Parathyroid adenoma (tissue), 2 donors: ENCODE measurements around the gene RAB4B.
"Not testable (repeated sequence)": the region's sequence is repeated elsewhere in the genome, so short reads cannot be mapped to it uniquely, and the experiment has no call there.

Source experiments
- H2AFZ ChIP-seq: fragments of 300-600 bp; sonication (generic); one replicate; pipeline ENCODE4 v1.7.0; 2017; ENCODE audit warnings: antibody characterized with exemption, mild to moderate bottlenecking
- H3K27ac ChIP-seq: fragments of 300-600 bp; sonication (generic); one replicate; pipeline ENCODE4 v1.7.0; 2017
- H3K27me3 ChIP-seq: fragments of 300-600 bp; sonication (generic); one replicate; pipeline ENCODE4 v1.7.0; 2017; ENCODE audit warnings: low read length; ENCODE audit not compliant: control insufficient read depth, insufficient read depth
- H3K36me3 ChIP-seq: fragments of 300-600 bp; sonication (generic); one replicate; pipeline ENCODE4 v1.7.0; 2017; ENCODE audit warnings: low read length; ENCODE audit not compliant: control insufficient read depth, insufficient read depth
- H3K4me1 ChIP-seq: fragments of 300-600 bp; sonication (generic); one replicate; pipeline ENCODE4 v1.7.0; 2017; ENCODE audit warnings: control low read depth
- H3K4me2 ChIP-seq: fragments of 300-600 bp; sonication (generic); one replicate; pipeline ENCODE4 v1.7.0; 2017; ENCODE audit warnings: low read length
- H3K4me3 ChIP-seq: fragments of 300-600 bp; sonication (generic); one replicate; pipeline ENCODE4 v1.7.0; 2017; ENCODE audit warnings: low read depth, low read length
- H3K79me2 ChIP-seq: fragments of 300-600 bp; sonication (generic); one replicate; pipeline ENCODE4 v1.7.0; 2017; ENCODE audit warnings: control low read depth
- H3K9ac ChIP-seq: fragments of 300-600 bp; sonication (generic); one replicate; pipeline ENCODE4 v1.7.0; 2017; ENCODE audit warnings: mild to moderate bottlenecking
- H3K9me3 ChIP-seq: fragments of 300-600 bp; sonication (generic); one replicate; pipeline ENCODE4 v1.7.0; 2017; ENCODE audit warnings: low read length; ENCODE audit not compliant: control insufficient read depth
- CTCF ChIP-seq: fragments of 300-600 bp; sonication (generic); IDR thresholded peaks from one replicate; pipeline ENCODE4 v1.7.0; 2017; ENCODE audit warnings: antibody characterized with exemption, mild to moderate bottlenecking
- donor health status: primary hyperparathyroidism.

Gene RAB4B

GRCh38 chr19:40822161-40822560 is 44.1 kb downstream of the RAB4B start:
- H3K4me1 ChIP-seq = peaks cover 5% of the 10 kb centered on the region
- no peak overlapping the region for H2AFZ ChIP-seq
- no peak overlapping the region for H3K4me3 ChIP-seq
- TF ChIP-seq CTCF = no peak
- no peaks in the 10 kb centered on the region for H3K27me3 ChIP-seq
- H3K79me2 ChIP-seq = no peaks in the 10 kb centered on the region
- H3K9me3 ChIP-seq = no peaks in the 10 kb centered on the region
- H3K27ac ChIP-seq = no peak overlapping the region
- H3K9ac ChIP-seq = no peak overlapping the region
- no peak overlapping the region for H3K4me2 ChIP-seq
- H3K36me3 ChIP-seq = no peaks in the 10 kb centered on the region

DNA sequence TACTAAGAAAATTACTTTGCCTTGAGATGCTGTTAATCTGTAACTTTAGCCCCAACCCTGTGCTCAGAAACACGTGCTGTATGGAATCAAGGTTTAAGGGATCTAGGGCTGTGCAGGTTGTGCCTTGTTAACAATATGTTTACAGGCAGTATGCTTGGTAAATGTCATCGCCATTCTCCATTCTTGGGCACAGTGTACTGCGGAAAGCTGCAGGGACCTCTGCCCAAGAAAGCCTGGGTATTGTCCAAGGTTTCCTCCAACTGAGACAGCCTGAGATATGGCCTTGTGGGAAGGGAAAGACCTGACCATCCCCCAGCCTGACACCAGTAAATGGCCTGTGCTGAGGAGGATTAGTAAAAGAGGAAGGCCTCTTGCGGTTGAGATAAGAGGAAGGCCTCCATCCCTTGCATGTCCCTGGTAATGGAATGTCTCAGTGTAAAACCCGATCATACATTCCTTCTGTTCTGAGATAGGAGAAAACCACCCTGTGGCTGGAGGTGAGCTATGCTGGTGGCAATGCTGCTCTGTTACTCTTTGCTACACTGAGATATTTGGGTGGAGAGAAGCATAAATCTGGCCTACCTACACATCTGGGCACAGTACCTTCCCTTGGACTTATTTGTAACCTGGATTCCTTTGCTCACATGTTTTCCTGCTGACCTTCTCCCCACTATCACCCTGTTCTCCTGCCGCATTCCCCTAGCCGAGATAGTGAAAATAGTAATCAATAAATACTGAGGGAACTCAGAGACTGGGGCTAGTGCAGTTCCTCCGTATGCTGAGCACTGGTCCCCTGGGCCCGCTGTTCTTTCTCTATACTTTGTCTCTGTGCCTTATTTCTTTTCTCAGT is 44.9 kb downstream of the RAB4B start:
- not testable (repeated sequence) for H3K36me3 ChIP-seq, H3K4me3 ChIP-seq, H2AFZ ChIP-seq, H3K4me2 ChIP-seq, H3K27me3 ChIP-seq, H3K9ac ChIP-seq, H3K9me3 ChIP-seq, H3K27ac ChIP-seq, H3K4me1 ChIP-seq, H3K79me2 ChIP-seq

DNA sequence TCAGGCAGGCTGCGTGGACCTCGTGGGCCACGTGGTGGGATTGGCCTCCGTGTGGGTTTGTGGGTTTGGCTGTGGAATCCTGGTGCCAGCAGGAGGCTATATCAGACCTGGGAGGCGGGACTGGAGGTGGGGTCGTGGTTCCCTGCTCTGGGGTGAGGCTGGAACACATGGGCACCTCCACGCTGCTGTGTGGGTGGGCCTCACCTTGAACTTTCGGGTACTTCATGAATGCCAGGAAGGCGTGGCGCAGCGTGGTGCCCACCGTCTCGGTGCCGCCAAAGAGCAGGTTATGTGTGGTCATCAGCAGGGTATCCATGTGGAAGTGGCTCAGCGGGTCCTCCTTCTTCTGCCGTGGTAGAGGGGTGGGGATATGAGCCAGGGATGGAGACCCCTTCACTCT is 46.9 kb downstream of the RAB4B start:
- not testable (repeated sequence) for H3K36me3 ChIP-seq, H3K4me1 ChIP-seq, H3K27me3 ChIP-seq, H3K4me2 ChIP-seq, H3K9me3 ChIP-seq, H3K79me2 ChIP-seq, H2AFZ ChIP-seq, H3K4me3 ChIP-seq, H3K9ac ChIP-seq, H3K27ac ChIP-seq

DNA sequence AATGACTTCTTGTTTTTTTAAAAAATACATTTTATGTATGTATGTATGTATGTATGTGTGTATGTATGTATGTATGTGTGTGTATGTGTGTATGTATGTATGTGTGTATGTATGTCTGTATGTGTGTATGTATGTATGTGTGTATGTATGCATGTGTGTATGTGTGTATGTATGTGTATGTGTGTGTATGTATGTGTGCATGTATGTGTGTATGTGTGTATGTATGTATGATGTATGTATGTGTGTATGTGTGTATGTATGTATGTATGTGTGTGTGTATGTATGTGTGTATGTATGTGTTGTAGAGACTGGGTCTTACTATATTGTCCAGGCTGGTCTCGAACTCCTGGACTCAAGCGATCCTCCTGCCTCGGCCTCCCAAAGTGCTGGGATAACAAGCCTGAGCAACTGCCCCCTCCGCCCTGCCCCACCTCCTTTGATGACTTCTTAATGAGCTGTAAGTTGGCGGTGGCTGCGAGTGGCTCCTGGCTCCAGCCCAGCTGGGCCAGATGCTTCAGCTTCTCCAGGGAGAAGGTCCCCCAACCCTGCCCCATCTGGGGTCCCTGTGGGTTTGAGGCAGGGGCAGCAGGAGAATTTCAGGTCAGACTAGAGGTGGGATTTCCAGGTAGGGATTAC is 47.5 kb downstream of the RAB4B start:
- H3K9ac ChIP-seq, H3K4me3 ChIP-seq, H3K27ac ChIP-seq, H2AFZ ChIP-seq, H3K79me2 ChIP-seq, H3K4me2 ChIP-seq, H3K4me1 ChIP-seq, H3K27me3 ChIP-seq, H3K36me3 ChIP-seq, H3K9me3 ChIP-seq: not testable (repeated sequence)

DNA sequence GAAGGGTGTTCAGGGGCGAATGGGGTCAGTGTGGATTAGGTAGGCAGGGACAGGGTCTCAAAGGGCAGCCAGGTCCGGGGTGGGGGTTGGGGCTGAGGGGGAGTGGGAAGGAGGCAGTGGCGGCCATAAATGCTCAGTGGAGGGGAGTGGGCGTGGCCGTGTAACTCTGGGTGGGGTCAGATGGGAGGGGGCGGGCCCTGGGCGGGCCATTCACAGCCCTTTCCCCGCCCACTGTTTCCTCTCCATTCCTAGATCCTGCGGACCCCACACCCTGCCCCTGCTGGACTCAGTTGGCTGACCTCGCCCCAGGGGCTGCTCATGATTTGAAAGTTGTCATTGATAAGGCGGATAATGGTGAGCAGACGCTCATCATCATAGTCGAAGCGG is 48.3 kb downstream of the RAB4B start:
- H3K9ac ChIP-seq, H3K4me3 ChIP-seq, H3K9me3 ChIP-seq, H2AFZ ChIP-seq, H3K4me1 ChIP-seq, H3K79me2 ChIP-seq, H3K27ac ChIP-seq, H3K4me2 ChIP-seq, H3K27me3 ChIP-seq, H3K36me3 ChIP-seq: not testable (repeated sequence)

- H3K4me2 ChIP-seq, H3K27ac ChIP-seq, H3K27me3 ChIP-seq: not testable (repeated sequence)
These were observed 48.8 kb downstream of the RAB4B start for GRCh38 chr19:40826699-40827385.

More at GRCh38 chr19:40826699-40827385, 48.8 kb downstream of the RAB4B start:
- H3K9ac ChIP-seq, H2AFZ ChIP-seq, H3K9me3 ChIP-seq, H3K4me3 ChIP-seq, H3K4me1 ChIP-seq, H3K36me3 ChIP-seq, H3K79me2 ChIP-seq: not testable (repeated sequence)
